CD4-positive, alpha-beta memory T cell (primary cell): ENCODE measurements around the gene ZSCAN32. TPM values are rescaled to one million over a fixed set of nuclear protein-coding genes. Genes with fewer than 3 reads are reported as not detected.
A peak's percentile ranks its signal among the peaks of the same experiment; 100 is the strongest.

Experiments used
- CTCF ChIA-PET: fragments of 350-600 bp; sonication (Branson Sonifier 250); formaldehyde crosslinking; loops from one replicate; lab custom pipeline; 2021; ENCODE audit warnings: inconsistent platforms; ENCODE audit not compliant: partially characterized antibody; lab: Charles Lee
- POLR2A ChIA-PET: fragments of 350-600 bp; sonication (Branson Sonifier 250); formaldehyde crosslinking; loops from one replicate; lab custom pipeline; 2021; ENCODE audit not compliant: partially characterized antibody; lab: Charles Lee
- DNase-seq, 5 donors: peaks; one replicate each; pipeline versions ENCODE4 v3.0.0 to v3.0.0-alpha.2; 2020 to 2022; ENCODE audit warnings: mixed read lengths in 1 of 5
- H3K27ac ChIP-seq: one replicate; pipeline ENCODE4 v1.7.0; 2013; ENCODE audit warnings: low read depth, low read length
- H3K27me3 ChIP-seq: 2 replicates; pipeline ENCODE4 v1.7.0; 2013; ENCODE audit warnings: mild to moderate bottlenecking, low read length, moderate library complexity; ENCODE audit not compliant: insufficient read depth
- H3K36me3 ChIP-seq: 2 replicates; pipeline ENCODE4 v1.7.0; 2013; ENCODE audit warnings: mild to moderate bottlenecking, low read length, moderate library complexity; ENCODE audit not compliant: insufficient read depth
- H3K4me1 ChIP-seq: 2 replicates; pipeline ENCODE4 v1.7.0; 2013; ENCODE audit warnings: mild to moderate bottlenecking, low read length, moderate library complexity; ENCODE audit not compliant: insufficient read depth
- H3K4me3 ChIP-seq, 2 donors: one replicate each; pipeline ENCODE4 v1.7.0; 2013; ENCODE audit warnings: low read length in 2 of 2, mild to moderate bottlenecking in 1 of 2
- H3K9me3 ChIP-seq, 2 donors: one replicate each; pipeline ENCODE4 v1.7.0; 2013; ENCODE audit warnings: low read length in 2 of 2, control low read depth in 1 of 2; ENCODE audit not compliant: control insufficient read depth in 1 of 2
- H3K27ac Mint-ChIP-seq, 7 donors: one replicate each; pipeline ENCODE4 v1.8.0; 2020 to 2021; ENCODE audit warnings: mixed read lengths in 7 of 7, mild to moderate bottlenecking in 6 of 7, inconsistent platforms in 3 of 7, moderate library complexity in 3 of 7
- H3K27me3 Mint-ChIP-seq, 2 donors: one replicate each; pipeline ENCODE4 v1.8.0; 2020 to 2021; ENCODE audit warnings: mixed read lengths in 2 of 2
- H3K36me3 Mint-ChIP-seq, 2 donors: one replicate each; pipeline ENCODE4 v1.8.0; 2020 to 2021; ENCODE audit warnings: mixed read lengths in 2 of 2, inconsistent platforms in 1 of 2, mild to moderate bottlenecking in 1 of 2
- H3K4me1 Mint-ChIP-seq, 4 donors: one replicate each; pipeline ENCODE4 v1.8.0; 2020 to 2021; ENCODE audit warnings: mixed read lengths in 4 of 4, mild to moderate bottlenecking in 1 of 4
- H3K4me3 Mint-ChIP-seq, 8 donors: one replicate each; pipeline ENCODE4 v1.8.0; 2020 to 2021; ENCODE audit warnings: mixed read lengths in 8 of 8, mild to moderate bottlenecking in 7 of 8, moderate library complexity in 6 of 8, inconsistent platforms in 3 of 8
- H3K9me3 Mint-ChIP-seq, 8 donors: one replicate each; pipeline ENCODE4 v1.8.0; 2020 to 2021; ENCODE audit warnings: mixed read lengths in 8 of 8, mild to moderate bottlenecking in 5 of 8, inconsistent platforms in 3 of 8, moderate library complexity in 1 of 8
- intact Hi-C: fragments of 100-400 bp; cut with micrococcal nuclease; formaldehyde crosslinking; loops from one replicate; pipeline ENCODE4 v1.15.1; 2023
- polyA plus RNA-seq, 2 donors: library from polyadenylated mRNA; unstranded; fragments of 300-500 nt; fragmentation: Illumina TruSeq; gene quantifications; one replicate each; pipeline ENCODE4 v1.2.3, GENCODE V29; 2021
- total RNA-seq, 2 experiments: library from RNA; stranded (reverse); gene quantifications; one replicate each; pipeline ENCODE4 v1.2.3, GENCODE V29; 2021

ZSCAN32 gene
- total and polyA plus RNA-seq, 4 experiments from 2014 or later, result 9.8 to 28.8 (median 19.4) TPM

DNA sequence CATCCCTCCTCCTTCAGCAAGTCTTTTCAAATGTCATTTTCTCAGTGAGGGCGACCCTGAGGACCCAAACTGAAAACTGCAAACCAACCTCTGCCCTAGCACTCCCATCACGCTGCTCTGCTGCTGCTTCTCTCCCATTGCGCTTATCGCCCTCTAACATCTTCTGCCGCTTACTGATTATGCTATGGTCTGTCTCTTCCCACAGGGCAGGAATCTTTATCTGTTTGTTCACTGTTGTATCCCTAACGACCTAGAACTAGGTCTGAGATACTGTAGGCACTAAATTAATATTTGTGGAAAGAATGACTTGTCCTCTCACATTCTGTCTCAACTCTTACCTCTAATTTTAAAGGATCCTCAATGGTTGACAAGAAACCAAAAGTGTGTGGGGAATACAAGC, 12.5 kb downstream of the ZSCAN32 start:
- Histone ChIP-seq H3K27ac (no peak overlapping the region), H3K4me3 (no peak overlapping the region), H3K4me1 (no peaks in the 10 kb centered on the region), H3K36me3 (peaks cover 43% of the 10 kb centered on the region), H3K9me3 (peaks cover under 1 to 34% of the 10 kb centered on the region in 2 donors), H3K27me3 (no peaks in the 10 kb centered on the region)
- intact Hi-C loops, result no loop called here
- no peak overlapping the region for H3K27ac Mint-ChIP-seq
- H3K27me3 Mint-ChIP-seq, result no peaks in the 10 kb centered on the region
- CTCF ChIA-PET, result no interaction called here
- peaks cover 10 to 84% (median 68%) of the 10 kb centered on the region in 8 donors for H3K9me3 Mint-ChIP-seq
- DNase-seq, result no peak
- peaks cover 2 to 6% (median 4%) of the 10 kb centered on the region in 4 donors for H3K4me1 Mint-ChIP-seq
- H3K4me3 Mint-ChIP-seq, result no peak overlapping the region
- POLR2A ChIA-PET, result no interaction called here
- H3K36me3 Mint-ChIP-seq, result peaks cover 77 to 82% of the 10 kb centered on the region in 2 donors

DNA sequence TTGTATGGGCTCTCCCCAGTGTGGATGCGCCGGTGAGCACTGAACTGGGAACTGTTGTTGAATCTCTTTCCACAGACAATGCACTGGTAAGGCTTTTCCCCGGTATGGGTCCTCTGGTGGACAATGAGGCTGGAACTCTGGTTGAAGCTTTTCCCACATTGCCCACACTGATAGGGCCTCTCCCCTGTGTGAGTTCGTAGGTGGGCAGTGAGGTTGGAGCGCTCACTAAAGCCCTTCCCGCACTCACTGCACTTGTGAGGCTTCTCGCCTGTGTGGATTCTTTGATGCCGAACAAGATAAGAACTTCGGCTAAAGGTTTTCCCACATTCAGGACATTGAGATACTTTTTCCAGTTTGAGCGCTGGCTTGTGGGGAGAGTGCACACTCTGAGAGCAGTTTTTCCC, 17.8 kb downstream of the ZSCAN32 start:
- H3K27ac ChIP-seq, result no peak overlapping the region
- Mint-ChIP-seq H3K36me3 (peaks cover 78 to 80% of the 10 kb centered on the region in 2 donors), H3K27ac (no peak overlapping the region), H3K4me1 (no peaks in the 10 kb centered on the region), H3K9me3 (peaks cover 10 to 95% (median 85%) of the 10 kb centered on the region in 8 donors), H3K4me3 (no peak overlapping the region), H3K27me3 (no peaks in the 10 kb centered on the region)
- no peak for DNase-seq
- ChIA-PET POLR2A (interaction anchor here (0.6 to 3.4 kb wide), 3 partner anchors 18 to 160 kb away, joined by 3 to 13 read pairs (median 3); partner anchors contain the start of genes ZNF174 and ZSCAN32), CTCF (no interaction called here)
- H3K4me3 ChIP-seq, result peak overlapping the region; percentile 22 to 25
- no peaks in the 10 kb centered on the region for H3K27me3 ChIP-seq
- H3K36me3 ChIP-seq, result peaks cover 39% of the 10 kb centered on the region
- H3K9me3 ChIP-seq, result peaks cover 13 to 66% of the 10 kb centered on the region in 2 donors
- no peaks in the 10 kb centered on the region for H3K4me1 ChIP-seq
- intact Hi-C loops, result no loop called here

DNA sequence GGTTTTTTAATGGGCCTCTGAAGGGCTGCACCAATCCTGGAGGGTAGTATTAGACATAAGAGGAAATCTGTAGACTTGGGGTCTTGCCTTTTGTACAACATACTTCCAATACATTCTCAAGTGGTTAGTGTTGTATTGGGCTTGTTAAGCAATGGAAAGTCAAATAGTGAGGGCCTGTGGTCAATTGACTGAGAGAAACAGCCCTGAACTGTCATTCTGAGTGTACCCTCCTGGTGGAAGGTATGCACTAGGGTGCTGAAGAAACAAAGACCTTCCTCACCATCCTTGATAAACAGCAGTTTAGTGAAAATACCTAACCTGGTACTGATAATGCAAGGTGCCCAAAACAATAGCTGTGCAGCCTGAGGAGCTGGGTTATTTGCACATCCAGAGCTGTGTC, 22.9 kb downstream of the ZSCAN32 start:
- ChIA-PET POLR2A (interaction anchor here (1.5 kb wide), 1 partner anchor 22 kb away, joined by 4 read pairs; no protein-coding TSS in a partner anchor), CTCF (interaction anchor here (0.5 kb wide), 1 partner anchor 276 kb away, joined by 4 read pairs; no protein-coding TSS in a partner anchor)
- no peak overlapping the region for H3K27ac ChIP-seq
- H3K4me3 Mint-ChIP-seq, result no peak overlapping the region
- no peaks in the 10 kb centered on the region for H3K27me3 ChIP-seq
- peaks cover 58 to 65% of the 10 kb centered on the region in 2 donors for H3K36me3 Mint-ChIP-seq
- H3K9me3 ChIP-seq, result peaks cover 8 to 56% of the 10 kb centered on the region in 2 donors
- H3K4me1 ChIP-seq, result no peaks in the 10 kb centered on the region
- H3K4me1 Mint-ChIP-seq, result no peaks in the 10 kb centered on the region
- H3K27me3 Mint-ChIP-seq, result no peaks in the 10 kb centered on the region
- H3K36me3 ChIP-seq, result peaks cover 8% of the 10 kb centered on the region
- intact Hi-C loops, result no loop called here
- DNase-seq, result no peak
- peaks cover 7 to 99% (median 93%) of the 10 kb centered on the region in 8 donors for H3K9me3 Mint-ChIP-seq
- H3K27ac Mint-ChIP-seq, result no peak overlapping the region
- H3K4me3 ChIP-seq, result no peak overlapping the region

DNA sequence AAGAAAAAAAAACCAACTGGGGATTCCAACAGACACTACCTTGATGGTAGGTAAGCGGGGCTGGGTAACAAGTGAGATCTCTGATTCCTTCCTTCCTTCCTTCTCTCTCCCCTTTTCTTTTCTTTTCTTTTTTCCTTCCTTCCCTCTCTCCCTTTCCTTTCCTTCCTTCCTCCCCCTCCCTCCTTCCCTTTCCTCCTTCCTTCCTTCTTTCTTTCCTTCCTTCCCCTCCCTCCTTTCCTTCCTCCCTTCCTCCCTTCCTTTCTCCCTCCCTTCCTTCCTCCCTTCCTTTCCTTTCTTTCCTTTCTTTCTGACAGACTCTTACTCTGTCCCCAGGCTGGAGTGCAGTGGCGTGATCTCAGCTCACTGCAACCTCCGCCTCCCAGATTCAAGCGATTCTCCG, 25.1 kb downstream of the ZSCAN32 start:
- H3K27ac Mint-ChIP-seq, result no peak overlapping the region

DNA sequence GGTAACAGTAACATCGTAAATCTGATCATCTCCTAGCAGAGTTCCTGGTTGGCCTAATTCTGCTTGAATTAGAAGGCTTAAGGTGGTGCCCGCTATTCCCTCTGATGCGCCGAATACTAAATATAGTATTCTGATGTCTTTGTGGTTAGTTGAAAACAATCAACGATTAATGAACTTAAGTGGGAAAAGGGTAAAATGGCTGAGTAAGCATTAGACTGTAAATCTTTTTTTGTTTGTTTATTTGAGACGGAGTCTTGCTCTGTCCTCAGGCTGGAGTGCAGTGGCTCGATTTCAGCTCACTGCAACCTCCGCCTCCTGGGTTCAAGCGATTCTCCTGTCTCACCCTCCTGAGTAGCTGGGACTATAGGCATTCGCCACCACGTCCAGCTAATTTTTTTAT, 31.7 kb downstream of the ZSCAN32 start:
- intact Hi-C loops, result no loop called here
- H3K36me3 Mint-ChIP-seq, result peaks cover 8 to 17% of the 10 kb centered on the region in 2 donors
- H3K9me3 Mint-ChIP-seq, result peaks cover 2 to 39% (median 28%) of the 10 kb centered on the region in 8 donors
- no peak for DNase-seq
- H3K4me1 ChIP-seq, result peaks cover 5% of the 10 kb centered on the region
- no peak overlapping the region for H3K27ac ChIP-seq
- H3K27ac Mint-ChIP-seq, result no peak overlapping the region
- ChIA-PET CTCF (no interaction called here), POLR2A (no interaction called here)
- H3K4me3 Mint-ChIP-seq, result no peak overlapping the region
- H3K27me3 ChIP-seq, result no peaks in the 10 kb centered on the region
- H3K27me3 Mint-ChIP-seq, result peaks cover 0 to 2% of the 10 kb centered on the region in 2 donors
- H3K4me3 ChIP-seq, result no peak overlapping the region
- peaks cover 0 to 13% of the 10 kb centered on the region in 2 donors for H3K9me3 ChIP-seq
- H3K4me1 Mint-ChIP-seq, result peaks cover 3 to 20% (median 7%) of the 10 kb centered on the region in 4 donors
- H3K36me3 ChIP-seq, result no peaks in the 10 kb centered on the region

More for the DNA sequence above, 25.1 kb downstream of the ZSCAN32 start:
- DNase-seq, result no peak
- H3K27me3 Mint-ChIP-seq, result no peaks in the 10 kb centered on the region
- Histone ChIP-seq H3K27ac (no peak overlapping the region), H3K4me1 (no peaks in the 10 kb centered on the region), H3K27me3 (no peaks in the 10 kb centered on the region), H3K36me3 (no peaks in the 10 kb centered on the region), H3K4me3 (no peak overlapping the region), H3K9me3 (peaks cover 0 to 39% of the 10 kb centered on the region in 2 donors)
- peaks cover 37 to 47% of the 10 kb centered on the region in 2 donors for H3K36me3 Mint-ChIP-seq
- POLR2A ChIA-PET, result no interaction called here
- intact Hi-C loops, result no loop called here
- CTCF ChIA-PET, result no interaction called here
- H3K9me3 Mint-ChIP-seq, result peaks cover 7 to 81% (median 73%) of the 10 kb centered on the region in 8 donors
- H3K4me3 Mint-ChIP-seq, result no peak overlapping the region
- H3K4me1 Mint-ChIP-seq, result no peaks in the 10 kb centered on the region

DNA sequence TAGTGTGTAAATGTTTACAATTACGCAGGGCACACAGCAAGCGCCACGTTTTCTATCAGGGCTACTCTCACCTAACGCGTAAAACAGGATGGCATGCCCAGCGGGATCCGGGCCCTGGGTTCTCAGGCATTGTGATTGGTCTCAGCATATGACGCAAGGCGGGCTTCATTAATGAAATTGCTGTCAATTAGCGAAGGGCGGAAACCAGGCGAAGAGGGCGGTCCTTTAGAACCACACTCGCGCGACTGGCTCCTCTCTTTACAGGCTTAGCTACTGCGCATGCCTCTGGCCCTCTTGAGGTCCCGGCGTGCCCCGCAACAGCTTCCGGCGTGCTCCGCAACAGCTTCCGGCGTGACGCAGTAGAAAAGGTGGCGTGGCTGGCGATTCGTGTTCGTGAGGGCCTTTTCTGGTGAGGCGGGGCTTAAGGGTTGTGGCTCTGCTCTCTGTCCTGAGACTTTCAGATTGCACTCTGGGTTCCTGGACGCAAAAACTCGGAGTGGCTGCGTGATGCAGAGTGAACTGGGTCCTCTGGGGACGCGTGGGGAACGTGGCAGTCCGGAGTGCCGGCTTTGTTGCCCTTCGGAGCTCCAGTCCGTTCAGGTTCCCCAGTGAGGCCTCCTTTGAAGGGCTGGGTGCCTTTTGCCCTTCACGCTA, 35.9 kb downstream of the ZSCAN32 start:
- H3K4me3 Mint-ChIP-seq, result peak overlapping the region; percentile 78 to 88 (median 84)
- peak overlapping the region; percentile 71 to 95 (median 90) for H3K27ac Mint-ChIP-seq
- intact Hi-C loops, result no loop called here
- CTCF ChIA-PET, result no interaction called here
- Histone ChIP-seq H3K4me1 (peaks cover 5% of the 10 kb centered on the region), H3K27me3 (no peaks in the 10 kb centered on the region), H3K9me3 (no peaks in the 10 kb centered on the region), H3K4me3 (peak overlapping the region in 1 of 2 donors; percentile 46), H3K27ac (peak overlapping the region; percentile 59), H3K36me3 (no peaks in the 10 kb centered on the region)
- H3K4me1 Mint-ChIP-seq, result peaks cover 3 to 20% (median 7%) of the 10 kb centered on the region in 4 donors
- POLR2A ChIA-PET, result interaction anchor here (0.9 to 2.0 kb wide), 7 partner anchors 36 to 135 kb away, joined by 3 to 19 read pairs (median 6); partner anchors contain the start of genes NAA60, TIGD7, ZNF174 and ZNF200
- peak; percentile 81 to 90 (median 88) for DNase-seq
- H3K9me3 Mint-ChIP-seq, result peaks cover 5 to 48% (median 38%) of the 10 kb centered on the region in 8 donors
- peaks cover 11 to 19% of the 10 kb centered on the region in 2 donors for H3K27me3 Mint-ChIP-seq
- peaks cover 12% of the 10 kb centered on the region in 2 donors for H3K36me3 Mint-ChIP-seq

DNA sequence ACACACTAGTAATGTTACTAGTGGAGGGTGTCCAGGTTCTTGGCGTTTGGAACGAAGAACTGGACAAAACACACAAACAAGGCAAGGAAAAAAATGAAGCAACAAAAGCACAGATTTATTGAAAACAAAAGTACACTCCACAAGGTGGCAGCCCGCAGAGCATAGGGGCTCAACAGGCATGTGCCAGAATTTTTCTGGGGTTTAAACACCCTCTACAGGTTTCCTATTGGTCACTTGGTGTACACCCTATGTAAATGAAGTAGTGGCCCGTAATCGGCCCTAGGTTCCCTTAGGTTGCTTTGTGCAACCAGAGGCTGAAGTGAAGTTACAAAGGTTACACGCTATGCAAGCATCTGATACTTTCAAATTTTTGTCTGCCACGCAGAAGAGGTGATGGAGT, 37.0 kb downstream of the ZSCAN32 start:
- peaks cover 7 to 51% (median 44%) of the 10 kb centered on the region in 8 donors for H3K9me3 Mint-ChIP-seq
- peaks cover 3 to 20% (median 7%) of the 10 kb centered on the region in 4 donors for H3K4me1 Mint-ChIP-seq
- ChIA-PET CTCF (no interaction called here), POLR2A (no interaction called here)
- H3K4me3 Mint-ChIP-seq, result peak overlapping the region in 3 of 8 donors; percentile 21 to 61 (median 26)
- intact Hi-C loops, result no loop called here
- Histone ChIP-seq H3K36me3 (no peaks in the 10 kb centered on the region), H3K9me3 (no peaks in the 10 kb centered on the region), H3K4me1 (peaks cover 5% of the 10 kb centered on the region), H3K4me3 (no peak overlapping the region), H3K27ac (no peak overlapping the region), H3K27me3 (no peaks in the 10 kb centered on the region)
- no peak overlapping the region for H3K27ac Mint-ChIP-seq
- peaks cover 11 to 12% of the 10 kb centered on the region in 2 donors for H3K36me3 Mint-ChIP-seq
- no peak for DNase-seq
- peaks cover 13 to 23% of the 10 kb centered on the region in 2 donors for H3K27me3 Mint-ChIP-seq
